ENCODE results near the gene SLC23A1.
A peak's percentile ranks its signal among the peaks of the same experiment; 100 is the strongest.
"Not testable (repeated sequence)": the region's sequence is repeated elsewhere in the genome, so short reads cannot be mapped to it uniquely, and the experiment has no call there.

The SLC23A1 gene

DNA sequence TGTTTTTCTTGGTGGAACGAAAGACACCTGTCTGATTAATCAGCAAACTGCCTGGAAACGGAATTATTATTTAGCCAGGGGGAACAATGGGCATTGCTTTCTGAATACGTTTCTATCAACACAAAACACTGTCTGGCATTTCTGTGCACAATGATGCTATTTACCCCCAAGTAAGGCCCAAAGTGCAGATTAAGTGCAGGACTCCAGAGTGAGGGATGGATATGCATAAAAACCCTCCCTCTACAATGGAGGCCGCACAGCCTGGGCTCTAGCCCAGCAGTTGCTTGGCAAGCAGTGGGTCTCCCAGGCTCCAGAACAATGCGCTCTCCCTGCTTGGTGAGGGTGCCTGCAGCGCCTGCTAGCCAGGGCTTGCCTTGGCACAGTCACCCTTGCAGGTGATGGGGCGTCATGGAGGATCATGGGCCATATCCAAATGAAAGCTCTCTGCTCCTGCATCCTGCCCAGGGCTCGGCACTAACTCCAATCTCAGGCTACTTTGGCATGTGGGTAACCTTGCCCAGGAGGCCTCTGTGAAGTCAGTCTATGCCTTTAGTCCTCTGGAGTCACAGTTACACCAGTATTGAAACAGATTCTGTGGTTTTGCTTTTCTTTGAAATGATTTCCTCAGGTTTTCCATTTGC is 32.2 kb upstream of the SLC23A1 start:
- Histone ChIP-seq H3K36me3 (ENCODE audit: insufficient read depth, low read depth, low read length) (peaks cover 50% of the 10 kb centered on the region), H3K9me3 (ENCODE audit: insufficient read depth, low read depth, low read length) (no peaks in the 10 kb centered on the region), H3K4me1 (ENCODE audit: insufficient read depth, low read length) (peaks cover 8% of the 10 kb centered on the region; the same call in 1 of the 2 replicates), H3K9ac (ENCODE audit: low read depth, low read length) (no peak overlapping the region), H3K27me3 (ENCODE audit: insufficient read depth, low read length) (no peaks in the 10 kb centered on the region), H3K4me3 (ENCODE audit: low read length) (no peak overlapping the region), H3K27ac (ENCODE audit: low read length) (no peak overlapping the region)

DNA sequence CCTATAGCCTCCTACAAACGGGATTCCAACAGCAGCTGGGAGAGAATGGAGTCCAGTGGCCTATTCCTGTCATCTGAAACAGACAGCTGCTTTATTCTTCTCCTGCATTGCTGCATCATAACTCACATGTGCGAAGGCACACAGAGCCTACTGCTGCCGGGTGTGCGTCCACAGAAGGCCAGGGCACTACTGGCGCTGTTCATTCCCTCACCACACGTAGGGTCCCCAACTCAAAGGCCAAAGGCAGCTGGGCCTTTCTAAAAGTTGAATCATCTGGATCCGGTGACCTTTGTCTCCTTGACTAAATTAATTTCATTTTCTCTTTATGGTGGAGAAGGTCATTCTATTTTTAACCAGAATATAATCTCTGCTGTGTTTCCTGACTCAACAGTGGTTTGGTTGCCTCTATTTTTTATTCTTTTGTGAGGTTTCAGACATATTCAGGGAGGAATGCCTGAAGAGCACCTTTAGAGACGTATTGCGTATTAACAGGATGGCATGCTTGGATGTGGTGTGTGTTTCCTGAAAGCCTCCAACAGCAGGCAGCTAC is 31.6 kb upstream of the SLC23A1 start:
- H3K9ac ChIP-seq (ENCODE audit: low read depth, low read length): no peak overlapping the region

DNA sequence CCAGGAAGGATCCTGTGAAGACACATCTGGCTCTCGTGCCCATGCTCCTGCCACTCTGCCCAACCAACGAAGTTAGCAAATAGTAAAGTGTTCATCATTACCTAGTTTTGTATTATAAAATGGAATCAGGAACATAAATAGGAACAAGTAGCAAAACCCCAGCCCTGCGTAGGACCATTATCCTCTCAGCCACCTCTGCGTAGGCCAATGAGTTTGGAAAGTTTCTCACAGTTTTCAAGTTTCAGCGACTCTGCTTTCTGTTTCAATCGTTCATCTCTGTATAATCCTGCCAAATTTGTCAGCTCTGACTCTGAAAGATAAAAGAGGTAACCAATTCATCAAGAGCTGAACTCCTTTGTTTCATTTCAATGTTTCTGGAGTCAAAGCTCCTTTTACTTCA is 30.9 kb upstream of the SLC23A1 start:
- Histone ChIP-seq H3K4me3 (ENCODE audit: low read length) (no peak overlapping the region), H3K27me3 (ENCODE audit: insufficient read depth, low read length) (no peaks in the 10 kb centered on the region), H3K4me1 (ENCODE audit: insufficient read depth, low read length) (no peaks in the 10 kb centered on the region; the same call in 1 of the 2 replicates), H3K9ac (ENCODE audit: low read depth, low read length) (no peak overlapping the region), H3K27ac (ENCODE audit: low read length) (no peak overlapping the region), H3K9me3 (ENCODE audit: insufficient read depth, low read depth, low read length) (no peaks in the 10 kb centered on the region), H3K36me3 (ENCODE audit: insufficient read depth, low read depth, low read length) (peaks cover 39% of the 10 kb centered on the region)

More for the DNA sequence above, 31.6 kb upstream of the SLC23A1 start:
- no peaks in the 10 kb centered on the region for H3K9me3 ChIP-seq (ENCODE audit: insufficient read depth, low read depth, low read length)
- H3K4me1 ChIP-seq (ENCODE audit: insufficient read depth, low read length): peaks cover 5% of the 10 kb centered on the region; the same call in 1 of the 2 replicates
- H3K27ac ChIP-seq (ENCODE audit: low read length): no peak overlapping the region
- H3K36me3 ChIP-seq (ENCODE audit: insufficient read depth, low read depth, low read length): peaks cover 45% of the 10 kb centered on the region
- H3K27me3 ChIP-seq (ENCODE audit: insufficient read depth, low read length): no peaks in the 10 kb centered on the region
- no peak overlapping the region for H3K4me3 ChIP-seq (ENCODE audit: low read length)

DNA sequence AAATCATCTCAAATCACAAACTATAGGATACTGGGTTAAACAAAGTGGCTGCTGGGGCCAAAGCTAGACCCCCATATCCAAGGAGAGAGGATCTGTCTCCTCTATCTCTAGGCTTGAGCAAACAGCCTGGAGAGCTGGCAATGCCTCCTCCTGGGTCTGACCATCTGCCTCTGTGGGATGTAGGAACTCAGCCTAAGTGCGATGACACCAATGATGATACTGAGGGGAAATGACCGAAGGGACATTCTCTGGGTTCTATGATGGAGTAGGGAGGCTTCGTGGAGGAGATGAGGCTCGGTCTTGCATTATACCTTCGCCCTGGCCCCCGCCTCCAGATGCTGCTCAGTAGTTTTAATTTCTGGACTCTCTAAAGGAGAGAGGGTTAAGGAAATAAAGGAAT is 30.1 kb upstream of the SLC23A1 start:
- Histone ChIP-seq H3K27me3 (ENCODE audit: insufficient read depth, low read length) (no peaks in the 10 kb centered on the region), H3K9ac (ENCODE audit: low read depth, low read length) (no peak overlapping the region), H3K4me3 (ENCODE audit: low read length) (no peak overlapping the region), H3K4me1 (ENCODE audit: insufficient read depth, low read length) (no peaks in the 10 kb centered on the region), H3K27ac (ENCODE audit: low read length) (no peak overlapping the region), H3K36me3 (ENCODE audit: insufficient read depth, low read depth, low read length) (peaks cover 31% of the 10 kb centered on the region), H3K9me3 (ENCODE audit: insufficient read depth, low read depth, low read length) (no peaks in the 10 kb centered on the region)

DNA sequence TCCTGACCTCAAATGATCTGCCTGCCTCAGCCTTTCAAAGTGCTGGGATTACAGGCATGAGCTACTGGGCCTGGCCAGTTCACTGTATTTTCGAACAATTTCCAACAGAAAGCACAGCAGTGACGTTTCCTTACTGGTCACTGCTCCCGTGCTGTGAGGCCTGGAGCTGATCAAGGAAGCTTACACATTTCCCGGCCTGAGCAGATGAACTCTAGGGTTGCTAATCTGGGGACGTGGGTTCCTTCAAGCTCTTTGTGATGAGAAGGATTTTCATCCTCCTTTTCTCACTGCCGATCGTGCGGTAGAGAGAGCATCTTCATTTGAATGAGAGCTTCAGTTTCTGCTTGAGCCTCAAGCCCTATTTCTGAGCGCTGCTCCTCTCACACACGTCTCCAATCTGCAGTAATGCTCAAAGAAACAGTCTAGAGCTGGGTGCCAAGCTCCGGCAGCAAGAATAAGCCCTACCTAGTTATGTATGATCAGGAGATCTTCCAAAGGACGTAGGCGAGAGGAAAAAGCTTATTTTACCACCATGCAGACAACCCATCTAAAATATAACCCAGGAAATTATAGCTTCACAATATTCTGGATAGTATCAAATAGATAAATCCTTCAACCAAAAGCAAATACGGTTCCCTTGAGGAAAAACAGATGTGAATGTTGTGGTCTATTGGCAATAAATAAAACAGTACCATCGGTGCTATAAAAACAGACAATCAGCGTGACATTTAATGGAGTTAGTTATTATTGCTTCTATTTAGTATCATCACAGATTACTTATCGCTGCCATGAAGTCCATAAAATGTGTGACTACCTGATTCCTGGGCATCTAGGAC is 28.1 kb upstream of the SLC23A1 start:
- Histone ChIP-seq H3K4me1 (ENCODE audit: insufficient read depth, low read length) (no peaks in the 10 kb centered on the region), H3K27ac (ENCODE audit: low read length) (no peak overlapping the region), H3K4me3 (ENCODE audit: low read length) (no peak overlapping the region), H3K27me3 (ENCODE audit: insufficient read depth, low read length) (no peaks in the 10 kb centered on the region), H3K9me3 (ENCODE audit: insufficient read depth, low read depth, low read length) (no peaks in the 10 kb centered on the region), H3K36me3 (ENCODE audit: insufficient read depth, low read depth, low read length) (peaks cover 31% of the 10 kb centered on the region), H3K9ac (ENCODE audit: low read depth, low read length) (no peak overlapping the region)

DNA sequence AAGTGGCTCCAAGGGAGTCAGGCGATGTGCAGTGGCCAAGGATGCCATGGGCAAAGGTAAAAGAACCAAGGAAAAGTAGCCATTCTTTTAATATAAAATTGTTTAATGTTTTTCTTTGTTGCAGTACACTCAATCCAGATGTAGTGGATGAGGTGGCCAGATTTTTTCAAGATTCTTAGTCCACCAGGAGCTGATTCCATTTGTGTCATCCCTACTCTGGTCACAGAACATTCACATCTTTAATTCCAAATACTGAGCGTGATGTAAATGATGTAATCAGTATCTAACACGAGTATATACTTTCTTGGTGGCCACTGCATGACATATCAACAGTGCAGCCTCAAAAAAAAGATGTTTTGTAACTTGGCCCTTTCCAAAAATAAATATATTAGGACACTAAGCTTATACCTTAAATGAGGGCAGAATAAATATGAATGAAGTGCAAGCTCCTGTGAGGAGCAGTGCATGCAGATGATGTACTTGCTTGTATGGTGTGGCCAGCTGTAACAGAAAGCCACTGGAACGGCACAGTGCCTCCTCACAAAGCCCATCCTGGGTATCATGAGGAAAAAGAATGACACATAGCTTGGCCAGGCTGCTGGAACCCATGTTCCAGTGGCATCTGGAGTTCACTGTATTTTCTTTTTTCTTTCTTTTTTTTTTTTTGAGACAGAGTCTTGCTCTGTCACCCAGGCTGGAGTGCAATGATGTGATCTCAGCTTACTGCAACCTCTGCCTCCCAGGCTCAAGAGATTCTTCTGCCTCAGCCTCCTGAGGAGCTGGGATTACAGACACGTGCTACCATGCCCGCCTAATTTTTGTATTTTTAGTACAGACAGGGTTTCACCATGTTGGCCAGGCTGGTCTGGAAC is 27.3 kb upstream of the SLC23A1 start:
- Histone ChIP-seq H3K27ac (ENCODE audit: low read length) (no peak overlapping the region), H3K4me1 (ENCODE audit: insufficient read depth, low read length) (no peaks in the 10 kb centered on the region), H3K9ac (ENCODE audit: low read depth, low read length) (no peak overlapping the region), H3K4me3 (ENCODE audit: low read length) (no peak overlapping the region), H3K9me3 (ENCODE audit: insufficient read depth, low read depth, low read length) (no peaks in the 10 kb centered on the region), H3K27me3 (ENCODE audit: insufficient read depth, low read length) (no peaks in the 10 kb centered on the region), H3K36me3 (ENCODE audit: insufficient read depth, low read depth, low read length) (peaks cover 26% of the 10 kb centered on the region)

DNA sequence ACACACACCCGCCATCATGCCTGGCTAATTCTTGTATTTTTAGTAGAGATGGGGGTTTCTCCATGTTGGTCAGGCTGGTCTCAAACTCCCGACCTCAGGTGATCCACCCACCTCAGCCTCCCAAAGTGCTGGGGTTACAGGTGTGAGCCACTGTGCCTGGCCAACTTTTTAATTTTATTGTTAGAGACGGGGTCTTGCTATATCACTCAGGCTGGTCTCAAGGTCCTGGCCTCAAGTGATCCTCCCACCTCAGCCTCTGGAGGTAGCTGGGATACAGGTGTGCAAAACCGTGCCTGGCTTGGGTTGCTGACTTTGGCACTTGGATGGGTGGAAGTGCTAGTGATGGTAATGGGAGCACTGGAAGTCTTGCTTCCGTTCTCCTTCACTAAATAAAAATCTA is 26.0 kb upstream of the SLC23A1 start:
- H3K4me1 ChIP-seq (ENCODE audit: insufficient read depth, low read length); H3K27me3 ChIP-seq (ENCODE audit: insufficient read depth, low read length); H3K9me3 ChIP-seq (ENCODE audit: insufficient read depth, low read depth, low read length); H3K4me3 ChIP-seq (ENCODE audit: low read length); H3K27ac ChIP-seq (ENCODE audit: low read length); H3K9ac ChIP-seq (ENCODE audit: low read depth, low read length): not testable (repeated sequence)
- peaks cover 16% of the 10 kb centered on the region for H3K36me3 ChIP-seq (ENCODE audit: insufficient read depth, low read depth, low read length)

DNA sequence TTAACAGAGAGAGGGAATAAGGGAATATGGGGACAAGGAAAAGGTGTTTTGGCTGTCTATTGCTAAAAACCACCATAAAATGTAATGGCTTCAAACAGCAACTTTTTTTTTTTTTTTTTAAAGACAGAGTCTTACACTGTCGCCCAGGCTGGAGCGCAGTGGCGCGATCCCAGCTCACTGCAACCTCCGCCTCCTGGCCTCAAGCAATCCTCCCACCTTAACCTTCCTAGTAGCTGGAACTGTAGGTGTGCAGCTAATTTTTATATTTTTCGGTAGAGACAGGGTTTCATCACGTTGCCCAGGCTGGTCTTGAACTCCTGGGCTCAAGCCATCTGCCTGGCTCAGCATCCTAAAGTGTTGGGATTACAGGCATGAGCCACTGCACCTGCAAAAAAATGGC is 25.1 kb upstream of the SLC23A1 start:
- Histone ChIP-seq H3K27me3 (ENCODE audit: insufficient read depth, low read length) (no peaks in the 10 kb centered on the region), H3K4me1 (ENCODE audit: insufficient read depth, low read length) (peaks cover 10% of the 10 kb centered on the region; the same call in 1 of the 2 replicates), H3K4me3 (ENCODE audit: low read length) (no peak overlapping the region), H3K9me3 (ENCODE audit: insufficient read depth, low read depth, low read length) (no peaks in the 10 kb centered on the region), H3K27ac (ENCODE audit: low read length) (no peak overlapping the region), H3K9ac (ENCODE audit: low read depth, low read length) (no peak overlapping the region), H3K36me3 (ENCODE audit: insufficient read depth, low read depth, low read length) (peaks cover 6% of the 10 kb centered on the region; the same call in 1 of the 2 replicates)

DNA sequence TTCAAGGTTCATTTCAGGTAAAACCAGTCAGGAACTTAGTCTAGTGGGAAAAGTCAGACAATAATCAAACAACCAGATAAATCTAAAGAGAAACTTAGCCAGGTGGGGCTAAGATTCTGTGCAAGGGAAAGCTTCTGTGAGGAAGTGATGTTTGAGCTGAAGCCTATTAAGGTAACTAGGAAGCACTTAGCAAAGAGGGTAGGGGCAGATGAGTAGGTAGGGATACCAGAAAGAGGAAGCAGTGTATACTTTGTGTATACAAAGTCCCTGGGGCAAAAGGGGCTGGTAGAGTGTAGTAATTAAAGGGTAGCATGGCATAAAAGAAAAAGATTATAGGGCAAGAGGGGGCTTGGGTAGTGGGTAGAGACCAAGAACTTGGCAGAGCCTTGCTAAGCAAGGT is 24.4 kb upstream of the SLC23A1 start:
- H3K4me3 ChIP-seq (ENCODE audit: low read length): no peak overlapping the region
- no peaks in the 10 kb centered on the region for H3K9me3 ChIP-seq (ENCODE audit: insufficient read depth, low read depth, low read length)
- H3K36me3 ChIP-seq (ENCODE audit: insufficient read depth, low read depth, low read length): no peaks in the 10 kb centered on the region
- no peak overlapping the region for H3K27ac ChIP-seq (ENCODE audit: low read length)
- H3K9ac ChIP-seq (ENCODE audit: low read depth, low read length): no peak overlapping the region
- H3K27me3 ChIP-seq (ENCODE audit: insufficient read depth, low read length): no peaks in the 10 kb centered on the region
- H3K4me1 ChIP-seq (ENCODE audit: insufficient read depth, low read length): peaks cover 14% of the 10 kb centered on the region; the same call in 1 of the 2 replicates

DNA sequence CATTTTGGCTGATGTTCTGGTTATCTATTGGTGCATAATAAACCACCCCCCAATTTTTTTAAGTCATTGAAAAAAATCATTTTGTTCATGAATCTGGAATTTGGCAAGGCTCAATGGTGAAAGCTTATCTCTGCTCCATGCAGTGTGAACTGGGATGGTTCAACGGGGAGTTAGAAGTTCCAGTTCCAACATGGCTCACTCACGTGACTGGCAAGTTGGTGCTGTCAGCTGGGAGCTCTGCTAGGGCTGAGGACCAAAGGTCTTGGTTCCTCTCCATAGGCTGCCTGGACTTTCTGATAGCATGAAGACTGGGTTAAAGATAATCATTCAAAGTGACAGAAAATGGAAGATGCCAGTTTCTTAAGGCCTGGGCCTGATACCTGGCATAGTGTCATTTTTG is 23.9 kb upstream of the SLC23A1 start:
- Histone ChIP-seq H3K4me3 (ENCODE audit: low read length) (no peak overlapping the region), H3K36me3 (ENCODE audit: insufficient read depth, low read depth, low read length) (no peaks in the 10 kb centered on the region), H3K9ac (ENCODE audit: low read depth, low read length) (no peak overlapping the region), H3K9me3 (ENCODE audit: insufficient read depth, low read depth, low read length) (no peaks in the 10 kb centered on the region), H3K27me3 (ENCODE audit: insufficient read depth, low read length) (no peaks in the 10 kb centered on the region), H3K4me1 (ENCODE audit: insufficient read depth, low read length) (peaks cover 14% of the 10 kb centered on the region; the same call in 1 of the 2 replicates), H3K27ac (ENCODE audit: low read length) (no peak overlapping the region)

DNA sequence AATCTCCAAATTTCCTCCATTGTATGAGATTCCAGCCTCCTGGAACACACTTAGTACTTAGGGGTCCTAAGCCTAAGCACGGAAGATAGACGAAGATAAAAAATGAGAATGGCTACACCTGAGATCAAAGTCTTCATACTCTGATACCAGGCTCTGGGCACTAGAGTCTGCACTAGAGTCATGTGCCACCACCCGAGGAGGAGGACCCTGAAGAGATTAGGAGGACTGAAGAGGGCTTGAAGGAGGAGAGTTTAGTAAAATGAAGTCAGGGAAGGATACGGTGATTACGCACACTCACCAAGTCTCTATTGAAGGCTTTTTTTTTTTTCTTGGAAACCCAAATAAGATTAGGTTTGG is 21.4 kb upstream of the SLC23A1 start:
- H3K27ac ChIP-seq (ENCODE audit: low read length): no peak overlapping the region
- peaks cover 14% of the 10 kb centered on the region; the same call in 1 of the 2 replicates for H3K4me1 ChIP-seq (ENCODE audit: insufficient read depth, low read length)
- H3K9ac ChIP-seq (ENCODE audit: low read depth, low read length): peak overlapping the region; percentile 88; the same call in 1 of the 2 replicates

More for the DNA sequence above, 21.4 kb upstream of the SLC23A1 start:
- Histone ChIP-seq H3K36me3 (ENCODE audit: insufficient read depth, low read depth, low read length) (peaks cover 14% of the 10 kb centered on the region), H3K27me3 (ENCODE audit: insufficient read depth, low read length) (no peaks in the 10 kb centered on the region), H3K9me3 (ENCODE audit: insufficient read depth, low read depth, low read length) (no peaks in the 10 kb centered on the region), H3K4me3 (ENCODE audit: low read length) (peak overlapping the region; percentile 82)

All from iPS-20b (cell line).